CD4-positive, alpha-beta memory T cell (primary cell): ENCODE results near the gene BTNL9. TPM values are rescaled to one million over a fixed set of nuclear protein-coding genes. Genes with fewer than 3 reads are reported as not detected.
"Not testable (repeated sequence)": the region's sequence is repeated elsewhere in the genome, so short reads cannot be mapped to it uniquely, and the experiment has no call there.

Source experiments
- CTCF ChIA-PET: fragments of 350-600 bp; sonication (Branson Sonifier 250); formaldehyde crosslinking; loops from one replicate; lab custom pipeline; 2021; ENCODE audit warnings: inconsistent platforms; ENCODE audit not compliant: partially characterized antibody; lab: Charles Lee
- POLR2A ChIA-PET: fragments of 350-600 bp; sonication (Branson Sonifier 250); formaldehyde crosslinking; loops from one replicate; lab custom pipeline; 2021; ENCODE audit not compliant: partially characterized antibody; lab: Charles Lee
- DNase-seq, 5 donors: peaks; one replicate each; pipeline versions ENCODE4 v3.0.0 to v3.0.0-alpha.2; 2020 to 2022; ENCODE audit warnings: mixed read lengths in 1 of 5
- H3K27ac ChIP-seq: one replicate; pipeline ENCODE4 v1.7.0; 2013; ENCODE audit warnings: low read depth, low read length
- H3K27me3 ChIP-seq: 2 replicates; pipeline ENCODE4 v1.7.0; 2013; ENCODE audit warnings: mild to moderate bottlenecking, low read length, moderate library complexity; ENCODE audit not compliant: insufficient read depth
- H3K36me3 ChIP-seq: 2 replicates; pipeline ENCODE4 v1.7.0; 2013; ENCODE audit warnings: mild to moderate bottlenecking, low read length, moderate library complexity; ENCODE audit not compliant: insufficient read depth
- H3K4me1 ChIP-seq: 2 replicates; pipeline ENCODE4 v1.7.0; 2013; ENCODE audit warnings: mild to moderate bottlenecking, low read length, moderate library complexity; ENCODE audit not compliant: insufficient read depth
- H3K4me3 ChIP-seq, 2 donors: one replicate each; pipeline ENCODE4 v1.7.0; 2013; ENCODE audit warnings: low read length in 2 of 2, mild to moderate bottlenecking in 1 of 2
- H3K9me3 ChIP-seq, 2 donors: one replicate each; pipeline ENCODE4 v1.7.0; 2013; ENCODE audit warnings: low read length in 2 of 2, control low read depth in 1 of 2; ENCODE audit not compliant: control insufficient read depth in 1 of 2
- H3K27ac Mint-ChIP-seq, 7 donors: one replicate each; pipeline ENCODE4 v1.8.0; 2020 to 2021; ENCODE audit warnings: mixed read lengths in 7 of 7, mild to moderate bottlenecking in 6 of 7, inconsistent platforms in 3 of 7, moderate library complexity in 3 of 7
- H3K27me3 Mint-ChIP-seq, 2 donors: one replicate each; pipeline ENCODE4 v1.8.0; 2020 to 2021; ENCODE audit warnings: mixed read lengths in 2 of 2
- H3K36me3 Mint-ChIP-seq, 2 donors: one replicate each; pipeline ENCODE4 v1.8.0; 2020 to 2021; ENCODE audit warnings: mixed read lengths in 2 of 2, inconsistent platforms in 1 of 2, mild to moderate bottlenecking in 1 of 2
- H3K4me1 Mint-ChIP-seq, 4 donors: one replicate each; pipeline ENCODE4 v1.8.0; 2020 to 2021; ENCODE audit warnings: mixed read lengths in 4 of 4, mild to moderate bottlenecking in 1 of 4
- H3K4me3 Mint-ChIP-seq, 8 donors: one replicate each; pipeline ENCODE4 v1.8.0; 2020 to 2021; ENCODE audit warnings: mixed read lengths in 8 of 8, mild to moderate bottlenecking in 7 of 8, moderate library complexity in 6 of 8, inconsistent platforms in 3 of 8
- H3K9me3 Mint-ChIP-seq, 8 donors: one replicate each; pipeline ENCODE4 v1.8.0; 2020 to 2021; ENCODE audit warnings: mixed read lengths in 8 of 8, mild to moderate bottlenecking in 5 of 8, inconsistent platforms in 3 of 8, moderate library complexity in 1 of 8
- intact Hi-C: fragments of 100-400 bp; cut with micrococcal nuclease; formaldehyde crosslinking; loops from one replicate; pipeline ENCODE4 v1.15.1; 2023
- polyA plus RNA-seq, 2 donors: library from polyadenylated mRNA; unstranded; fragments of 300-500 nt; fragmentation: Illumina TruSeq; gene quantifications; one replicate each; pipeline ENCODE4 v1.2.3, GENCODE V29; 2021
- total RNA-seq, 2 experiments: library from RNA; stranded (reverse); gene quantifications; one replicate each; pipeline ENCODE4 v1.2.3, GENCODE V29; 2021

BTNL9 gene
- total and polyA plus RNA-seq, 4 experiments from 2014 or later, result not detected

GRCh38 chr5:181017448-181017847 lies 22.6 kb upstream of the BTNL9 start:
- peaks cover 9 to 27% of the 10 kb centered on the region in 2 donors for H3K27me3 Mint-ChIP-seq
- H3K4me1 Mint-ChIP-seq, CTCF ChIA-PET, H3K4me3 ChIP-seq, H3K27ac ChIP-seq, H3K36me3 ChIP-seq, H3K36me3 Mint-ChIP-seq, POLR2A ChIA-PET, DNase-seq, H3K4me3 Mint-ChIP-seq, H3K4me1 ChIP-seq, intact Hi-C loops, H3K9me3 ChIP-seq, H3K27me3 ChIP-seq: not testable (repeated sequence)
- H3K9me3 Mint-ChIP-seq, result peaks cover 2 to 27% (median 17%) of the 10 kb centered on the region in 8 donors
- peak overlapping the region in 1 of 7 donors; percentile 66 for H3K27ac Mint-ChIP-seq

DNA sequence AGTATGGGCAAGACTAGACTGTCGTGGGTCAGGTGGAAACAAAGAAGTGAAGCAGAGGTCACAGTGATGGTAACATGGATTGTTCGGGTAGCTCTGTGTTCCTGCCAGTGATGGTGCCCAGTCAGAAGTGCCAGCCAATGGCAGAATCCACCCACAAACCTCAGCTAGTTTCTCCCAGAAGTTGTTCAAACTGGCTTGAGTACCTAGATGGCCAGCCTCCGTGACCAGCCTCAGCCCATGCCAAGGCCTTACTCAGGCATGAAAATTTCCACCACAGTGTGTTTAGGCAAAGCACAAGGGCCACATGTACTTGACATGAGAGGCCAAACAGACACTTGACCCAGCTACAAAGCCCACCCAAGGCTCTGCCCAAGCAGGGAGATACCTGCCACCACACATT lies 19.4 kb upstream of the BTNL9 start:
- Mint-ChIP-seq H3K9me3 (peaks cover 4 to 36% (median 28%) of the 10 kb centered on the region in 8 donors), H3K27ac (no peak overlapping the region), H3K27me3 (peaks cover 23 to 33% of the 10 kb centered on the region in 2 donors), H3K4me3 (no peak overlapping the region), H3K4me1 (no peaks in the 10 kb centered on the region), H3K36me3 (peaks cover 3 to 6% of the 10 kb centered on the region in 2 donors)
- no peaks in the 10 kb centered on the region for H3K9me3 ChIP-seq
- intact Hi-C loops, result no loop called here
- POLR2A ChIA-PET, result no interaction called here
- H3K4me1 ChIP-seq, result no peaks in the 10 kb centered on the region
- no peak for DNase-seq
- no peaks in the 10 kb centered on the region for H3K27me3 ChIP-seq
- CTCF ChIA-PET, result no interaction called here
- H3K36me3 ChIP-seq, result no peaks in the 10 kb centered on the region
- H3K4me3 ChIP-seq, result no peak overlapping the region
- no peak overlapping the region for H3K27ac ChIP-seq

DNA sequence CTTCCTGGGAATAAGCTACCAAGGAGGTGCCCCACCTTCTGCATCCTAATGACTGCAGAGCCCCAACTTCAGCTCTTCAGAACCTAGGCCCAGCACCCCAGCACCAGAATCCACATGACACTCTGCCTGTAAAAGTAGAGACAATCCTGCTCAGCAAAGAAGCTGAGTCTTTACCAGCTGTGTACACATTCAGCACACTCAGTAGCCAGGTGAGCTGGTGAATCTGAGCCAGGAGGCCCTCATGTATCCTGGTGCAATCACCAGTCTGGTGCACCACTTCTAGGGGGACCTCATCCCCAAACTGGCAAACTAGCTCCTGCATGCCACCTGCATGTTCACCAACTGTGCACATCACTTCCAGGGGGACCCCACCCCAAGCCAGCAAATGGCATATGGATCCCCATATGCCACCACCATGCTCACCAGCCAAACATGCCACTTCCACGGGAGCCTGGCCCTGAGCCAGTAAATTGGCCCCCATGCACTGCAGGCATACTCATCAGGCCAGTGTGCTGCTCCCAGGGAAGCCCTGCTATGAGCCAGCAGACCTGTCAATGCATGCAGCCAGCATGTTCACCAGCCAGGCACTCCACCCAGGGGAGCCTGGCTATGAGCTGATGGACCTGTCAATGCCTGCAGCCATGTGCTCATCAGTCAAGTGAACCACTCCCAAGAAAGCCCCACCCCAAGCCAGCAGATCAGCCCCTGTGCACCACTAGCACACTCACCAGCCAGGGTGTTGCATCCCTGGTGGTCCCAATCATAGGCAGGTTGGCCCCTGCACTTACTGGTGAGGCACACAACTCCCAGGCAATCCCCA lies 15.6 kb upstream of the BTNL9 start:
- no peak overlapping the region for H3K4me3 ChIP-seq
- no peaks in the 10 kb centered on the region for H3K9me3 ChIP-seq
- ChIA-PET POLR2A (no interaction called here), CTCF (no interaction called here)
- intact Hi-C loops, result no loop called here
- Mint-ChIP-seq H3K4me3 (no peak overlapping the region), H3K27ac (no peak overlapping the region), H3K36me3 (peaks cover 3 to 5% of the 10 kb centered on the region in 2 donors), H3K4me1 (no peaks in the 10 kb centered on the region), H3K27me3 (peaks cover 24 to 38% of the 10 kb centered on the region in 2 donors), H3K9me3 (peaks cover 4 to 36% (median 27%) of the 10 kb centered on the region in 8 donors)
- H3K27me3 ChIP-seq, result no peaks in the 10 kb centered on the region
- H3K27ac ChIP-seq, result no peak overlapping the region
- H3K4me1 ChIP-seq, result no peaks in the 10 kb centered on the region
- DNase-seq, result no peak
- H3K36me3 ChIP-seq, result no peaks in the 10 kb centered on the region

- Mint-ChIP-seq H3K27ac (no peak overlapping the region), H3K4me3 (no peak overlapping the region), H3K9me3 (peaks cover 2 to 21% (median 13%) of the 10 kb centered on the region in 8 donors), H3K27me3 (peaks cover 26 to 34% of the 10 kb centered on the region in 2 donors), H3K36me3 (peaks cover 3 to 5% of the 10 kb centered on the region in 2 donors), H3K4me1 (no peaks in the 10 kb centered on the region)
- Histone ChIP-seq H3K4me1 (no peaks in the 10 kb centered on the region), H3K9me3 (no peaks in the 10 kb centered on the region), H3K27ac (no peak overlapping the region), H3K27me3 (no peaks in the 10 kb centered on the region), H3K36me3 (no peaks in the 10 kb centered on the region), H3K4me3 (no peak overlapping the region)
- intact Hi-C loops, result no loop called here
- DNase-seq, result no peak
- ChIA-PET POLR2A (no interaction called here), CTCF (no interaction called here)
These were observed 12.5 kb upstream of the BTNL9 start for GRCh38 chr5:181027452-181028031.

- Mint-ChIP-seq H3K4me3 (no peak overlapping the region), H3K4me1 (no peaks in the 10 kb centered on the region), H3K36me3 (peaks cover 3 to 5% of the 10 kb centered on the region in 2 donors), H3K9me3 (peaks cover 0 to 16% (median 7%) of the 10 kb centered on the region in 8 donors), H3K27me3 (peaks cover 25 to 33% of the 10 kb centered on the region in 2 donors), H3K27ac (no peak overlapping the region)
- H3K9me3 ChIP-seq, result no peaks in the 10 kb centered on the region
- intact Hi-C loops, result no loop called here
- H3K4me1 ChIP-seq, result no peaks in the 10 kb centered on the region
- CTCF ChIA-PET, result no interaction called here
- no peak overlapping the region for H3K27ac ChIP-seq
- H3K27me3 ChIP-seq, result no peaks in the 10 kb centered on the region
- H3K4me3 ChIP-seq, result no peak overlapping the region
- POLR2A ChIA-PET, result no interaction called here
- no peaks in the 10 kb centered on the region for H3K36me3 ChIP-seq
- no peak for DNase-seq
These were observed 11.8 kb upstream of the BTNL9 start for GRCh38 chr5:181028032-181028819.

DNA sequence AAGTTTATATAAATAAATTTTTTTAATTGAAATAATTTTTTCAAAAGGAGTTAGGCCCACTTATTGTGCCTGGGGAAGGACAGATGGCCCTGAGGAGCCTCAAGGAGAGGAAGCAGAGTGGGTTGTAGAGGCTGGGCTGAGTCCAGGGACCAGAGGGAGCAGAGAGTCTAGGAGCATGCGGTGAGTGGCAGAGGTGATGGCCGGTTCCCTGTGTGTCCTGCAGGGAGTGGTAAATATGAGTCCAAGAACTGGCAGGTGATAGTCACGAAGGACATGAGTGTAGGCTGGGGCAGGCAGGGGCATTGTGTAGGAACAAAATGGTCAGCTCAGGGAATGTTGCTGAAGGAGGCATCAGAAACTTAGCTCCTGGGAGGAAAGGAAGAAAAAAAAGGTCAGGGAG lies 8.3 kb upstream of the BTNL9 start:
- no peaks in the 10 kb centered on the region for H3K36me3 ChIP-seq
- no peaks in the 10 kb centered on the region for H3K4me1 ChIP-seq
- peaks cover 7 to 12% of the 10 kb centered on the region in 2 donors for H3K27me3 Mint-ChIP-seq
- DNase-seq, result no peak
- CTCF ChIA-PET, result interaction anchor here (1.5 kb wide), 1 partner anchor 8 kb away, joined by 3 read pairs; no protein-coding TSS in a partner anchor
- no peaks in the 10 kb centered on the region for H3K27me3 ChIP-seq
- H3K27ac ChIP-seq, result no peak overlapping the region
- no peak overlapping the region for H3K4me3 ChIP-seq
- H3K4me3 Mint-ChIP-seq, result no peak overlapping the region
- H3K4me1 Mint-ChIP-seq, result no peaks in the 10 kb centered on the region
- POLR2A ChIA-PET, result no interaction called here
- intact Hi-C loops, result no loop called here
- H3K27ac Mint-ChIP-seq, result no peak overlapping the region
- H3K9me3 ChIP-seq, result no peaks in the 10 kb centered on the region
- H3K36me3 Mint-ChIP-seq, result peaks cover 0 to 5% of the 10 kb centered on the region in 2 donors
- peaks cover 0 to 7% (median 0%) of the 10 kb centered on the region in 8 donors for H3K9me3 Mint-ChIP-seq
